AG04450 (cell line): Measurements from ENCODE around the gene NEO1. TPM values are rescaled to one million over a fixed set of nuclear protein-coding genes. Genes with fewer than 3 reads are reported as not detected.

Experiments used
- CTCF ChIA-PET: fragments of 300-600, 350-600 bp; formaldehyde crosslinking; extraction: SDS; loops from one replicate; lab custom pipeline; 2022; ENCODE audit warnings: antibody characterized with exemption, inconsistent platforms; lab: Charles Lee
- POLR2A ChIA-PET: fragments of 350-600 bp; formaldehyde crosslinking; extraction: SDS; loops from one replicate; lab custom pipeline; 2021; ENCODE audit warnings: antibody characterized with exemption, inconsistent platforms; lab: Yijun Ruan, JAX
- DNase-seq: peaks from one replicate; pipeline ENCODE4 v3.0.0-alpha.2; 2011; ENCODE audit warnings: low read depth, low spot score
- H3K27ac ChIP-seq: one replicate; pipeline ENCODE4 v1.5.1; 2012; ENCODE audit warnings: low read depth, low read length, control low read depth
- H3K27me3 ChIP-seq: one replicate; pipeline ENCODE4 v1.6.0; 2012; ENCODE audit warnings: low read length; ENCODE audit not compliant: control insufficient read depth, insufficient read depth
- H3K4me3 ChIP-seq: 2 replicates; pipeline ENCODE4 v1.5.1; 2011; ENCODE audit warnings: mild to moderate bottlenecking, low read depth, low read length, control low read depth
- H3K9me3 ChIP-seq: 2 replicates; pipeline ENCODE4 v1.5.1; 2012; ENCODE audit warnings: low read length; ENCODE audit not compliant: control insufficient read depth, insufficient read depth
- CTCF ChIP-seq: IDR thresholded peaks from 2 replicates; pipeline ENCODE4 v1.5.1; 2011; ENCODE audit warnings: low read depth, low read length, control low read depth, inconsistent platforms
- polyA plus RNA-seq: library from polyadenylated mRNA; depleted of rRNA; stranded (reverse); fragments of >200 nt; gene quantifications from 2 replicates; pipeline ENCODE4 v1.2.3, GENCODE V29; 2011

The NEO1 gene
- polyA plus RNA-seq, 1 experiment, result 3.5 TPM

- Histone ChIP-seq H3K27me3 (no peaks in the 10 kb centered on the region), H3K27ac (no peak overlapping the region), H3K9me3 (no peaks in the 10 kb centered on the region), H3K4me3 (no peak overlapping the region)
- peak; percentile 6 for DNase-seq
- ChIA-PET CTCF (interaction anchor here (0.6 to 8.0 kb wide), 15 partner anchors 9 to 544 kb away, joined by 3 to 71 read pairs (median 5); no protein-coding TSS in a partner anchor), POLR2A (no interaction called here)
- peak; percentile 76 for TF ChIP-seq CTCF
Observed at GRCh38 chr15:73265536-73266153, 213.4 kb downstream of the NEO1 start.

GRCh38 chr15:73268457-73268856 lies 216.2 kb downstream of the NEO1 start:
- POLR2A ChIA-PET, result no interaction called here
- H3K27me3 ChIP-seq, result no peaks in the 10 kb centered on the region
- DNase-seq, result no peak
- H3K4me3 ChIP-seq, result no peak overlapping the region
- no peaks in the 10 kb centered on the region for H3K9me3 ChIP-seq
- CTCF ChIA-PET, result interaction anchor here (1.0 to 8.0 kb wide), 3 partner anchors 27 to 547 kb away, joined by 3 to 71 read pairs (median 8); no protein-coding TSS in a partner anchor
- H3K27ac ChIP-seq, result no peak overlapping the region
- TF ChIP-seq CTCF, result no peak

GRCh38 chr15:73270366-73271097 lies 218.3 kb downstream of the NEO1 start:
- Histone ChIP-seq H3K27ac (no peak overlapping the region), H3K27me3 (no peaks in the 10 kb centered on the region), H3K4me3 (no peak overlapping the region), H3K9me3 (no peaks in the 10 kb centered on the region)
- DNase-seq, result no peak
- no peak for TF ChIP-seq CTCF
- ChIA-PET POLR2A (no interaction called here), CTCF (interaction anchor here (9.4 kb wide), 1 partner anchor 28 kb away, joined by 161 read pairs; no protein-coding TSS in a partner anchor)

GRCh38 chr15:73273181-73274002 lies 221.1 kb downstream of the NEO1 start:
- TF ChIP-seq CTCF, result peak; percentile 82
- POLR2A ChIA-PET, result no interaction called here
- H3K9me3 ChIP-seq, result no peaks in the 10 kb centered on the region
- DNase-seq, result peak; percentile 16
- H3K27ac ChIP-seq, result no peak overlapping the region
- CTCF ChIA-PET, result interaction anchor here (0.6 to 9.4 kb wide), 21 partner anchors 10 to 673 kb away, joined by 3 to 161 read pairs (median 4); no protein-coding TSS in a partner anchor
- H3K4me3 ChIP-seq, result no peak overlapping the region
- no peaks in the 10 kb centered on the region for H3K27me3 ChIP-seq
